Stimulated activated CD4-positive, alpha-beta T cell treated with anti-CD3 and anti-CD28 coated beads, Interleukin-15, amount 100 ng/mL, for 1 hour (primary cell): ENCODE measurements around the gene ATG13.

ENCODE experiments used
- DNase-seq, 2 donors: peaks; one replicate each; pipeline ENCODE4 v3.0.0-alpha.2; 2020; ENCODE audit warnings: low read depth in 1 of 2, low spot score in 1 of 2

The ATG13 gene

GRCh38 chr11:46604796-46605195 lies 12.6 kb upstream of the ATG13 start:
- no peak for DNase-seq

DNA sequence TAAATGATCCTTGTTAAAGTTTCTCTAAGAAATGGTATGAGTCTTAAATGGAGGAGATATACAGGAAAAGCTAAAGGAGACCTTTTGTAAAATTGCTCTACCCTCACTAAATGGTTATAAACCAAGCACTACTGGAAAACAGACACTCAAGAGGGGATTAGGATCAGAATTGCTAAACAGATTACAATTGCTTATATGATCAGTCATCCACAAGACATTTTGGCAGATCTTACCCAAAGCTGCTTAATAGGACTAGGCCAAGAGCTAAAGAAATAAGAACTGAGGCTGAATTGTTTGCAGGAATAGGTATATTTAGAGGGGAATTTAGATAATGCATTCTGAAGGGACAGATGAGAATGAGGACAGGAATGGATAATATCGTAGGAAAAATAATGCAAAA lies 9.8 kb upstream of the ATG13 start:
- DNase-seq, result no peak

DNA sequence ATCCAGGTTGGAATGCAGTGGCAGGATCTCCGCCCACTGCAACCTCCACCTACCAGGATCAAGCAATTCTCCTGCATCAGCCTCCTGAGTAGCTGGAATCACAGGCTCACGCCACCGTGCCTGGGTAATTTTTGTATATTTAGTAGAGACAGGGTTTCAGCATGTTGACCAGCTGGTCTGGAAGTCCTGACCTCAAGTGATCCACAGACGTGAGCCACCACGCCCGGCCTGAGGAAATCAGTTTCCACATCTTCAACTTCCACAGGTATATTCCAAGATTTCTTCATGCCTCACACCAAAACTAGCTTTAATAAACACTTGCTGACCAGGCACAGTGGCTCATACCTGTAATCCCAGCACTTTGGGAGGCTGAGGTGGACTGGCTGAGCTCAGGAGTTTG lies 8.0 kb upstream of the ATG13 start:
- no peak for DNase-seq

DNA sequence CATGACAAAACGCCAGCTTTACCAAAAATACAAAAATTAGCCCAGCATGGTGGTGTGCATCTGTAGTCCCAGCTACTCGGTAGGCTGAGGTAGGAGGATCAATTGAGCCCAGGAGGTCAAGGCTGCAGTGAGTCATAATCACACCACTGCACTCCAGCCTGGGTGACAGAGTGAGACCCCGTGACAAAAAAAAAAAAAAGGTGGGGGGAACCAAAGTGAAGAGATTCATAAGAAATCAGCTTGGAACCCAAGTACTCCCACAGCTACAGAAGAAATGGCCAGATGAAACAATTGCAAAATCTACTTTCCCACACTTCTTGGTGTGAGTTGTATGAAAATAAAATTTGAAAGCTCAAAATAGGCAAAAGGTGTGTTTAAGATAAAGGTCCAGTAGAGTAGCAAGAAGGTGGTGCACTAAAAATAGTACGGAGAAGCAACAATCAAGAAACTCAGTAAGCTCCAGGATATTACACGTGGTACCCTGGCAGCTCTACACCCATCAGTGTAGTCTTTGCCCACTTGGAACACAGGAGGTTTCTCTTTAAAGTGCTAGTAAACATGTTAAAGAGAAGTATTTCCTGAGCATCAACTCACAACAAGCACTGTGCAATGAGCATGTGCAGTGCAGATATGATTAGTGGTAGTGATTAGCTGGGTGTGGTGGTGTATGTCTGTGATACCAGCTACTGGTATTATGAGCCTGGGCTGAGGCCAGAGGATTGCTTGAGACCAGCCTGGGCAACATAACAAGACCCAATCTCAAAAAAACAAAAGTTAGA lies 5.6 kb upstream of the ATG13 start:
- DNase-seq, result no peak

DNA sequence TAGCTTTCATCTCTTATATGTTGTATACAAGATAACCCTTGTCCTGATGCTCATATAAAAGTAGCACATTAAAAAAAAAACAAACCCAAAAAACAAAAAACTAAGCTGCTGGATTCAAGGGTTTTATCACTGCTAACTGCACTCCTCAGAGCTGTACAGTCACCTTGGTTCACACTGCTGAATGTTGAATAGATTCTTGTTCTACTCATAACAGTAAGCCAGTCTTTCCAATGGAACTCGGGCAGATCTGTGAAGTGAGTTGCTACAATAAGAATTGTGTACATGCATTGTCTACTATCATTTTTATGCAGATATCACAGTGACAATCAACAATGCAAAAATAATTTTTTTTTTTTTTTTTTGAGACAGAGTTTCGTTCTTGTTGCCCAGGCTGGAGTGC lies 5.0 kb upstream of the ATG13 start:
- DNase-seq, result no peak

DNA sequence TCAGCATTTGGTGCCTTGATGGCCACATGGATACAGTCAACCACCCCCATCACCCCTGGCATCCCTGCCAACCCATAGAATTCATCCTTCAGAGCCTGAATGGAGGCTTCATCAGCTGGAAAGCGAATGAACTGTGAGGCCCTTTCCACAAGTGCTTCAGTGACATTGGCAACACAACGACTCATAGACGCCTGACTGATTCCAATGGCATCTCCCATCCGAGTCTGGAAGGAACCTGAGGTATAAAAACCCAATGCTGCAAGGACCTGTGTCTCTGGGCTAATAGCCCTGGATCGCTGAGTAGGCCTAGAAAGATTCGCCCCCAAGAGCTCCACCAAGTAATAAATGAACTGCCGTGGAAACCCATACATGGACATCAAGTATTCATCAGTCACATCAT lies 1.6 kb upstream of the ATG13 start:
- DNase-seq, result no peak

- DNase-seq, result no peak
Observed at GRCh38 chr11:46616551-46617133, 711 bp upstream of the ATG13 start.

GRCh38 chr11:46617972-46618314 lies 590 bp downstream of the ATG13 start:
- no peak for DNase-seq

DNA sequence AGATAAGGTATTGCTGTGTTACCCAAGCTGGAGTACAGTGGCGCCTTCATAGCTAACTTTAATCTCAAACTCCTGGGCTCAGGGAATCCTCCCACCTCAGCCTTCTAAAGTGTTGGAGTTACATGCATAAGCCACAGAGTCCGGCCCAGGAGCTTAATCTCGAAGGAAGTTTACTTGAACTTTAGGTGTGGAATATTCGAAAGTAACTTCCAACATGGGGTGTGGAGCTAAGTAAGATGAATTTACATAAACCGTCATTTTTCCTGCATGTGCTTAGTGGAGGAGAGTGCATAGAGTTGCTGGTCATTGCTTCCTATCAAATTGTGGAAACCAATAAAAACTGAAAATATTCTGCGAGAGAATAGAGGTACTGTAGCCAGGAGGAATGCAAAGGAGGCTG lies 1.5 kb downstream of the ATG13 start:
- DNase-seq, result no peak

GRCh38 chr11:46625406-46625805 lies 8.1 kb downstream of the ATG13 start:
- DNase-seq, result no peak

DNA sequence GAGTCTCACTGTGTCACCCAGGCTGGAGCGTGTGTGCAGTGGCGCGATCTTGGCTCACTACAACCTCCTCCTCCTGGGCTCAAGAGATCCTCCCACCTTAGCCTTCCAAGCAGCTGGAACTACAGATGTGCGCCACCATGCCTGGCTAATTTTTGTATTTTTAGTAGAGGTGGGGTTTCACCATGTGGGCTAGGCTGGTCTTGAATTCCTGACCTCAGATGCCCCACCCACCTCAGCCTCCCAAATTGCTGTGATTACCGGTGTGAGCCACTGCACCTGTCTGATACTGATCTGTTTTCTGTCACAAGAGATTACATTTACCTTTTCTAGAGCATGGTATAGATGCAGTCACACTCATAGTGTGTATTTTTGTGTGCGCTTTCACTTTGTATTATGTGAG lies 11.6 kb downstream of the ATG13 start:
- DNase-seq, result no peak

DNA sequence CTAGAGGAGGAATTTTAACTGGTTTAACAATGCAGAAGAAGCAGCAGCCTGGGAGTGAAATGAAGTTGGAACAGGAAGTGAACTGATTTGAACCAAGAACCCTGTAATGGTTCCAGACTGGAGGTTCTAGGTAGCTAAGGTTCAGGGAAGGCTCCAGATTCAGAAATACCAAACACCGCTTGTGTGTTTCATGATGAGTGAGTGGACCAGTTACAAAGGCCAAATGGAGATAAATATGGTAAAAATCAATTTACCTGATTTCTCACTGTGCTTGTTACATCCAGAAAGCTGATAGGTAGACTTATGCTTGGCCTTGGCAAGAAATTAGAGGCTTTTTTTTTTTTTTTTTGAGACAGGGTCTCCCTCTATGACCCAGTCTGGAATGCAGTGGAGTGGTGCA lies 12.9 kb downstream of the ATG13 start:
- no peak for DNase-seq

DNA sequence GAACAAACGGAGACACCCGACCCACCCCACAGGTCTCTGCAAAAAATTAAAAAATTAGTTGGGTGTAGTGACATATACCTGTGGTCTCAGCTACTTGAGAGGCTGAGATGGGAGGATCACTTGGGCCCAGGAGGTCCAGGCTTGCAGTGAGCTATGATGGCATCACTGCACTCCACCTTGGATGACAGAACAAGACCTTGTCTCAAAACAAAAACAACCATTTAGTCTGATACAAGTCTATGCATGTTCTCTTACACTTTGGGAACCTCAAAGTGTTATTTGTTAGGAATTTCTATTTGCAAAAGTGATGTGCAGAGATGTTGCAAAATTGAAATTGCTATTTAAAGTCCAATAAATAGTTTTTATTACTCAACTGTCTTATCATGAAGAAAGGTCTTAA lies 14.3 kb downstream of the ATG13 start:
- no peak for DNase-seq

GRCh38 chr11:46632502-46632901 lies 15.1 kb downstream of the ATG13 start:
- DNase-seq, result no peak

GRCh38 chr11:46633291-46634217 lies 16.2 kb downstream of the ATG13 start:
- DNase-seq, result no peak

GRCh38 chr11:46635557-46636139 lies 18.3 kb downstream of the ATG13 start:
- DNase-seq, result no peak

- no peak for DNase-seq
Observed at GRCh38 chr11:46637546-46637945, 20.2 kb downstream of the ATG13 start.

GRCh38 chr11:46639197-46639839 lies 22.0 kb downstream of the ATG13 start:
- DNase-seq, result no peak

GRCh38 chr11:46640036-46640788 lies 22.9 kb downstream of the ATG13 start:
- DNase-seq, result no peak

DNA sequence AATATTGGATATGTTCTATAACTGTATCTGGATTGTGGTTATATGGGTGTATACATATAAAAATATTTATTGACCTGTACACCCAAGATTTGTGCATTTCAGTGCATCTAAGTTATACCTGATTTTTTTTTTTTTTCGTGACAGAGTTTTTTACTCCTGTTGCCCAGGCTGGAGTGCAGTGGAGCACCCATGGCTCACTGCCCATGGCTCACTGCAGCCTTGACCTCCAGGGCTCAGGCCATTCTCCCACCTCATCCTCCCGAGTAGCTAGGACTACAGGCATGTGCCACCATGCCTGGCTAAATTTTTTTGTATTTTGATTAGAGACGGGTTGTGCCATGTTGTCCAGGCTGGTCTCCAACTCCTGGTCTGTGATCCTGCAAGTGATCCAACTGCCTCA lies 24.3 kb downstream of the ATG13 start:
- DNase-seq, result no peak
